IPS-20b (cell line): ENCODE measurements around the gene FBLN7.
"Not testable (repeated sequence)": the region's sequence is repeated elsewhere in the genome, so short reads cannot be mapped to it uniquely, and the experiment has no call there.

Experiments used
- H3K27ac ChIP-seq: one replicate; pipeline ENCODE4 v1.5.1; 2013; ENCODE audit warnings: low read length
- H3K27me3 ChIP-seq: 2 replicates; pipeline ENCODE4 v1.6.1; 2013; ENCODE audit warnings: mild to moderate bottlenecking, low read length, inconsistent platforms; ENCODE audit not compliant: insufficient read depth
- H3K36me3 ChIP-seq: 2 replicates; pipeline ENCODE4 v1.6.1; 2013; ENCODE audit warnings: low read depth, mild to moderate bottlenecking, inconsistent platforms, low read length, moderate library complexity; ENCODE audit not compliant: insufficient read depth
- H3K4me1 ChIP-seq: 2 replicates; pipeline ENCODE4 v1.6.1; 2013; ENCODE audit warnings: mild to moderate bottlenecking, control low read depth, inconsistent platforms, low read length, moderate library complexity; ENCODE audit not compliant: insufficient read depth
- H3K4me3 ChIP-seq: 2 replicates; pipeline ENCODE4 v1.5.1; 2013; ENCODE audit warnings: mild to moderate bottlenecking, low read length, inconsistent platforms
- H3K9ac ChIP-seq: 2 replicates; pipeline ENCODE4 v1.6.1; 2013; ENCODE audit warnings: low read depth, mild to moderate bottlenecking, inconsistent platforms, low read length, moderate library complexity
- H3K9me3 ChIP-seq: 2 replicates; pipeline ENCODE4 v1.6.1; 2013; ENCODE audit warnings: mild to moderate bottlenecking, low read depth, low read length, inconsistent platforms; ENCODE audit not compliant: insufficient read depth

Gene FBLN7

DNA sequence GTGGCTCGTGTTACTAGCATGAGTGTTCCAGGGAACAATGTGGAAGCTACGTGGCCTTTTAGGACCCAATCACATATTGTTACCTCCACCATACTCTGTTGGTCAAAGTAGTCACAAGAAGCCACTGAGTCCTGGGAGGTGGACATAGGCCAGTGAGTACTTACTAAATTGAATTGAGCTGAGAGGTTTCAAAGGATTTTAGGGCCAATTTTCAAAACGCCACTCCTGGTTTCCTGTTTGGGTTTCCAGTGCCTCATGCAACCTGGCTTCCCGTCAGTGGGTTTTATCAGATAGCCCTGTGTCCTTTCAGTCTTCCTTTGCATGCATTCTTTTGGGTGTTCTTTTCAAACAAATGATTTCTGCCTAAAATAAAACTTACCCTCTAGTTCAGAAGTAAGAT, 56.3 kb downstream of the FBLN7 start:
- Histone ChIP-seq H3K27ac (no peak overlapping the region), H3K4me3 (no peak overlapping the region), H3K9me3 (no peaks in the 10 kb centered on the region), H3K36me3 (no peaks in the 10 kb centered on the region), H3K4me1 (no peaks in the 10 kb centered on the region), H3K27me3 (no peaks in the 10 kb centered on the region), H3K9ac (no peak overlapping the region)

DNA sequence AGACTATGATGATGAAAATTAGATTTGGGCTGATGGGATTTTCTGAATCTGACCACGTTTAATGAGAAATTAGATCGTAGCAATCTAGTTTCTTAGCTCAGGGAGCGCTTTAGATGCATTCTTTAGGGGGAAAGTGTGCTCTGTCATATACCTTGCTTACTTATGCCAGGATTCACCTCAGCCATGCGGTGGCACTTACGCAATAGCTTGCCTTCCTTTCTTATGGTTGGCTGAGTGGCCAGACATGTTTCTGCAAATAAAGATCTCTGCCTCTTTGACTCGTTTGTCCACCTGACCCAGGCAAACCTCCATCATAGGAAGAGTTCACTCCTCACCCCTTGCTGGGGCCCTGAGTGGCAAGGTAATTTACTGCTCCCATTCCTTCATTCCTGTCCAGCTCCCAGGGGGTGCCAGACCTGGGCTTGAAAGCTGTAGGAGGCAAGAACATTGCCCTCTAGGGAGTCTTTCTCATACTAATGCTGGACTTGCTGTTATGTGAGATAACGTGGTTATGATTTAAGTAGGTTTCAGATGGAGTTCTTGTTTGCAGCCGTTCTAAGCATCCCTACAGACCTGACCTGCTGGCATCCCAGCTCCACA, 57.1 kb downstream of the FBLN7 start:
- Histone ChIP-seq H3K4me1 (no peaks in the 10 kb centered on the region), H3K9me3 (no peaks in the 10 kb centered on the region), H3K4me3 (no peak overlapping the region), H3K36me3 (no peaks in the 10 kb centered on the region), H3K9ac (no peak overlapping the region), H3K27ac (no peak overlapping the region), H3K27me3 (no peaks in the 10 kb centered on the region)

DNA sequence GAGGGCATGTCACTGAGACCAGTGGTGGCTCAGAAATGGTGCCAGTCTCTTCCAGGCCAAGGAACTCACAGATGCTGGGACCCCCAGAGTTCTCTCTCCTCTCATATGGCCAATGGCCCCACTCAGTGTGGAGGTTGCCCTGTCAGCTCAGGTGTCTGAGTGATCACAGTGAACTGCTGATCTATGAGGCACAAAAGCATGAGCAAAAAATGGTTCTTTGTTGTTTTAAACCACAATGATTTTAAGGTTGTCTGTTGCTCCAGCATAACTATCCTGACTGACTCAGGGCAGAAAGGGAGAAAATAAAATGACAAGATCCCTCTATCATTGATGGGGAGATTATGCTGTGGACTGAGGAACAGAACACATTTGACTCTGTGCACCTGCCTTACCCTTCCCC, 57.8 kb downstream of the FBLN7 start:
- no peaks in the 10 kb centered on the region for H3K4me1 ChIP-seq
- H3K27ac ChIP-seq = no peak overlapping the region
- H3K9ac ChIP-seq = no peak overlapping the region
- H3K9me3 ChIP-seq = no peaks in the 10 kb centered on the region
- no peaks in the 10 kb centered on the region for H3K36me3 ChIP-seq
- H3K4me3 ChIP-seq = no peak overlapping the region
- H3K27me3 ChIP-seq = no peaks in the 10 kb centered on the region

DNA sequence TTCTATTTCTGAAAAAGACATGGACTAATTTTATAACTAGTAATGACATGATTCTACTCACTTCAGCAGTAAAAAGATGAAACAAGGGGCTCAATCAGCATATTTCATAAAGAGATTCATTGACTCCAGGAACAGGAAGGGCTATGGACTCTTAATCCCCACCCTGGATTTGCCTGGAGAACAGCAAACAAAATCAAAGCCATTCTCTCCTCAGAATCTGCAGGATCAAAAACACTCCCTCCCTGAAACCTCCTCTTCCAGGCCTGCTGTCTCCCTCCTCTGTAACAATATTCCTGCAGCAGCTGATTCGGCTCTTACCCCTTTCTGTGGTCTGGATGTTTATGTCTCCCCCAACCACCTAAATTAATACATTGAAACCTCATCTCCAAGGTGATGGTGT, 59.7 kb downstream of the FBLN7 start:
- no peaks in the 10 kb centered on the region for H3K4me1 ChIP-seq
- no peak overlapping the region for H3K27ac ChIP-seq
- H3K27me3 ChIP-seq = no peaks in the 10 kb centered on the region
- H3K36me3 ChIP-seq = no peaks in the 10 kb centered on the region
- H3K9ac ChIP-seq = no peak overlapping the region
- no peak overlapping the region for H3K4me3 ChIP-seq
- peaks cover 5% of the 10 kb centered on the region; the same call in 1 of the 2 replicates for H3K9me3 ChIP-seq

DNA sequence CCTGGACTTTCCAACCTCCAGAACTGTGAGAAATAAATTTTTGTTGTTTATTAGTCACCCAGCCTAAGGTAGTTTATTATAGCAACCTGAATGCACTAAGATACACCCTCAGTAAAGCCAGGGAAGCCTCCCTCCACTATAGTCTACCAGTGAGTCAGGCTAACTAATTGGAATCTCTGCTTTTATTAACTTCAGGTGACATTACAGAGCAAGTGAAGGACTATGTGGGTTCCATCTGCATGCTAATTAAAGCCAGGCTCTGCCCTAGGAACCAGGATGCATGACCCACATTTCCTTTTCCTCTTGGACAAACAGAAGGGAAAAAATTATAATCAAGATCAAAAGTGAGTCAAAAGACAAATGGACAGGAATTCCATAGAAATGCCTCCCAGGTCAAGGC, 60.6 kb downstream of the FBLN7 start:
- Histone ChIP-seq H3K9me3 (peaks cover 12% of the 10 kb centered on the region; the same call in 1 of the 2 replicates), H3K27me3 (no peaks in the 10 kb centered on the region), H3K36me3 (no peaks in the 10 kb centered on the region), H3K9ac (no peak overlapping the region), H3K27ac (no peak overlapping the region), H3K4me1 (no peaks in the 10 kb centered on the region), H3K4me3 (no peak overlapping the region)

DNA sequence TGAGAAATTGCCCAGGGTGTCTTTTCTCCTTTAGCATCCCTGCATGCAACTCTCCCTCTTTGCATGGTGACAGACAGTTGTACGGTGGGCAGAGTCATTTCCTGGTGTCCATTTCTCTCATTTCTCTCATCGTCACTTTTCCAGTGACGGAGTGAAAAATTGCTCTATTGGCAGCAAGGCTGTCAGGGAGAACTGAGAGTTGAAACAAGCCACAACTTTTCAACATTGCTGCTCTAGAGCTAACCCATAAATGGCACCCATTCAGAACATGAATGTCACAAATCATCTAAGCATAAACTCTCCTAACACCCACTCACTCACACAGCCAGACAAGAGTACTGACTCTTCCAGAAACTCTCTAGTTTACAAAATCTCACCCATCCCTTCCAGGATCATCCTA, 61.0 kb downstream of the FBLN7 start:
- Histone ChIP-seq H3K36me3 (no peaks in the 10 kb centered on the region), H3K27me3 (no peaks in the 10 kb centered on the region), H3K9ac (no peak overlapping the region), H3K4me1 (no peaks in the 10 kb centered on the region), H3K9me3 (peaks cover 16% of the 10 kb centered on the region; the same call in 1 of the 2 replicates), H3K4me3 (no peak overlapping the region), H3K27ac (no peak overlapping the region)

DNA sequence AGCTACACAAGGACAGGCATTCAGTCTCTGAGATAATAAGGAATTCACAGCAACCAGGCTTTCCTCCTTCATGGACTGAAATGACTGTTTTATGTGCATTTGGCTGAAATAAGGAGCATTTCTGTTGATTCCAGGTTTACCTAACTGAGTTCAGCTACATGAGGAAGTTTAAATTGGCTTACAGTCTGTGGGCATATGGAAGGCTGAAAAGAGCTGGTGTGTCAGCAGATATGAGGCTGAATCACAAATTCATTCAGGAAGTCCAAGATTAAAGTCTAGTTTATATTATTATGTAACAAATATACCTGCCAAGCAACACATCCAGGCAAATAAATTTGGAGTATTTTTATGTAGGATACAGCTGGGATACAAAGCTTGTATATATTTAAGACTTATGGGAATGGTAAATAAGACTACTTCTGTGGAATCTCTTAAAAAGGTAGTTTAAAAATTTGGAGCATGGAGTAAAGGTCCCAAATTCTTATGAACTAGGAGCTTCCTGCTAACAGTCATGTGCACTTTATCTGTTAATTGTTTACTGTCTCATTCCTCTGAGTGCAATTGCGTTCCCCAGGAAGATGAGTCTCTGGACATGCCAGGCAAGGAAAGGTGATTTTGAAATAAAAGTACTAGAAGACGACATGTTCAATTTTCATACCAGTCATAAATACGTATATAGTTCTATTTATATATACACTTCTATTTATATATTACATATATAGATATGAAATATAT, 63.7 kb downstream of the FBLN7 start:
- peaks cover 24% of the 10 kb centered on the region; the same call in 1 of the 2 replicates for H3K9me3 ChIP-seq
- H3K36me3 ChIP-seq = no peaks in the 10 kb centered on the region
- no peak overlapping the region for H3K27ac ChIP-seq
- H3K4me3 ChIP-seq = no peak overlapping the region
- H3K27me3 ChIP-seq = no peaks in the 10 kb centered on the region
- H3K4me1 ChIP-seq = no peaks in the 10 kb centered on the region
- no peak overlapping the region for H3K9ac ChIP-seq

DNA sequence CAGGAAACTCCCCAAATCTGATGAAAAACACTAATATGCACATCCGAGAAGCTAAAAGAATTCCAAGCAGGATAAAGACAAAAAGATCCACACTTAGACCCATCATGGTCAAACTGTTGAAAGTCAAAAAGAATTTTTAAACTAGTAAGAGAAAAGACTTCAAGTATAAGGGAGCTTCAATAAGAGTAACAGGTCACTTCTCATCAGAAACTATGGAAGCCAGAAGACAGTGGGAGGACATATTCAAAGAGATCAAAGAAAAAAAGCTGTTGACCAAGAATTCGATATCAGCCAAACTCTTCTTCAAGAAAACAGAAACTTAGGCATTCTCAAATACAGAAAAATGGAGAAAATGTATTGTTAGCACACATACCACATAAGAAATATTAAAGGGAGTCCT, 66.2 kb downstream of the FBLN7 start:
- H3K4me1 ChIP-seq = no peaks in the 10 kb centered on the region
- H3K27me3 ChIP-seq = no peaks in the 10 kb centered on the region
- H3K27ac ChIP-seq = no peak overlapping the region
- H3K4me3 ChIP-seq = no peak overlapping the region
- peaks cover 24% of the 10 kb centered on the region; the same call in 1 of the 2 replicates for H3K9me3 ChIP-seq
- H3K36me3 ChIP-seq = no peaks in the 10 kb centered on the region
- H3K9ac ChIP-seq = no peak overlapping the region

DNA sequence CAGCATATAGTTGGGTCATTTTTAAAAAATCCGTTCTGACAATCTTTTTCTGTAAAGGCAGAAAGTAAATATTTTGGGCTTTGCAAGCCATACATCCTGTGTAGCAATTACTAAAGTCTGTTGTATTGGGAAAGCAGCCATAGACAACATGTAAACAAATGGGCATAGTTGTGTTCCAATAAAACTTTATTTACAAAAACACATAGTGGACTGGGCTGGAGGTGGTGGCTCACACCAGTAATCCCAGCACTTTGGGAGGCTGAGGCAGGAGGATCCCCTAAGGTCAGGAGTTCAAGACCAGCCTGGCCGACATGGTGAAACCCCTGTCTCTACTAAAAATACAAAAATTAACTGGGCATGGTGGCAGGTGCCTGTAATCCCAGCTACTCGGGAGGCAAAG, 69.7 kb downstream of the FBLN7 start:
- peaks cover 19% of the 10 kb centered on the region; the same call in 1 of the 2 replicates for H3K9me3 ChIP-seq
- not testable (repeated sequence) for H3K9ac ChIP-seq, H3K36me3 ChIP-seq, H3K27me3 ChIP-seq, H3K4me3 ChIP-seq, H3K4me1 ChIP-seq, H3K27ac ChIP-seq

DNA sequence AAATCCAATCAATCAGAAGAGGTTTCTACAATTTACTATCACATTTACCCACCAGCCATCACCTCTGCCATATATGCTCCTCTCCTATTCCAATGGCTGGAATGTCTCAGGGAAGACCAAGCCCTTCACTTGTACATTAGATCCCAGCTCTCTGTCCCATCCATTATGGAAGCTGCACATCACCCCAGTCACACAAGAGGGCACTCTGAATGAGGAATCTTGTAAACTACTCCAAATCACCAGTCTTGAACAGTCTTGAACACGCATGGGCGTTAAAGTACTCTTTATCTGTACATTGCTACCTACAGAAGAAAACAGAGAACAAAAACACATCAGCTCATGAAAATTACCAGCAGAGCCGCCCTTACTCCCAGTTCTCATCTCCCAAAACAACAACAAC, 78.0 kb downstream of the FBLN7 start:
- H3K27me3 ChIP-seq = no peaks in the 10 kb centered on the region
- 0 out of 2 replicates have a peak, but pooled peaks cover 6% of the 10 kb centered on the region for H3K36me3 ChIP-seq
- H3K27ac ChIP-seq = no peak overlapping the region
- peaks cover 4% of the 10 kb centered on the region; the same call in 1 of the 2 replicates for H3K9me3 ChIP-seq
- no peaks in the 10 kb centered on the region for H3K4me1 ChIP-seq
- no peak overlapping the region for H3K9ac ChIP-seq
- no peak overlapping the region for H3K4me3 ChIP-seq

DNA sequence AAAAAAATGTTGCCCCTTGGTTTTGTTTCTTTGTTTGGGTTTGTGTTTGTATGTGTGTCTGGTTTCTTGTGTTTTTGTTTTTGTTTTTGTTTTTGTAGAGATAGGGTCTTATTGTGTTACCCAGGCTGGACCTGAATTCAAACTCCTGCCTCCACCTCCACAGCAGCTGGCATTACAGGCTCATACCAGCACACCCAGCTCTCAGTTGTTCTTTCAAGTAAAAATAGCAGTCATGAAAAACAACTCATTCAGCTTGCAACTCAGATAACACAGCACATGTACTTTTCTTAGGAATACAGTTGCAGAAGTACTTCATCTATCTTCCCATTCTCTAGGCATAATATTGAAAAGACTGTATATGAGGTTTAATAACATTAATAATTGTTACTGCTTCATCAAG, 79.7 kb downstream of the FBLN7 start:
- H3K4me1 ChIP-seq = no peaks in the 10 kb centered on the region
- peaks cover 9% of the 10 kb centered on the region; the same call in 1 of the 2 replicates for H3K9me3 ChIP-seq
- H3K27me3 ChIP-seq = no peaks in the 10 kb centered on the region
- no peak overlapping the region for H3K27ac ChIP-seq
- H3K4me3 ChIP-seq = no peak overlapping the region
- peaks cover 6% of the 10 kb centered on the region; the same call in 1 of the 2 replicates for H3K36me3 ChIP-seq
- H3K9ac ChIP-seq = no peak overlapping the region

DNA sequence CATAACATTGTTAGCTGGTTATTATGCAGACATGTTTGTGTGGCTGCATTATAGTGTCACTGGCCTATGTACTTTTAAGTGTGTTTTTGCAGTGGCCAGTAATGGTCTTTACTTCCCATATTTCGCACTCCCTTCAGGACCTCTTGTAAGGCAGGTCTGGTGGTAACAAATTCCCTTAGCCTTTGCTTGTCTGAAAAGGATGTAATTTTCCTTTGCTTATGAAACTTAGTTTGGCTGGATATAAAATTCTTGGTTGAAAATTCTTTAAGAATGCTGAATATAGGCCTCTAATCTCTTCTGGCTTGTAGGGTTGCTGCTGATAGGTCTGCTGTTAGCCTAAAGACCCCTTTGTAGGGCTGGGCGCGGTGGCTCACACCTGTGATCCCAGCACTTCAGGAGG, 82.0 kb downstream of the FBLN7 start:
- Histone ChIP-seq H3K9ac (no peak overlapping the region), H3K4me1 (no peaks in the 10 kb centered on the region), H3K36me3 (peaks cover 4% of the 10 kb centered on the region; the same call in 1 of the 2 replicates)

More for the DNA sequence above, 82.0 kb downstream of the FBLN7 start:
- Histone ChIP-seq H3K9me3 (peaks cover 9% of the 10 kb centered on the region; the same call in 1 of the 2 replicates), H3K27me3 (no peaks in the 10 kb centered on the region), H3K27ac (no peak overlapping the region), H3K4me3 (no peak overlapping the region)
